Stimulated activated CD4-positive, alpha-beta T cell treated with anti-CD3 and anti-CD28 coated beads, Interleukin-15, amount 100 ng/mL, for 1 hour (primary cell): ENCODE measurements around the gene CTNNA1.
"Not testable (repeated sequence)": the region's sequence is repeated elsewhere in the genome, so short reads cannot be mapped to it uniquely, and the experiment has no call there.

Experiments used
- DNase-seq, 2 donors: peaks; one replicate each; pipeline ENCODE4 v3.0.0-alpha.2; 2020; ENCODE audit warnings: low read depth in 1 of 2, low spot score in 1 of 2

Gene CTNNA1

GRCh38 chr5:138757061-138757776 lies 4.0 kb downstream of the CTNNA1 start:
- DNase-seq = no peak

- no peak for DNase-seq
Observed at GRCh38 chr5:138760448-138761110, 7.4 kb downstream of the CTNNA1 start.

GRCh38 chr5:138761115-138761514 lies 7.9 kb downstream of the CTNNA1 start:
- not testable (repeated sequence) for DNase-seq

GRCh38 chr5:138761670-138762069 lies 8.4 kb downstream of the CTNNA1 start:
- DNase-seq = not testable (repeated sequence)

GRCh38 chr5:138762110-138762509 lies 8.9 kb downstream of the CTNNA1 start:
- DNase-seq = no peak

GRCh38 chr5:138763037-138763778 lies 10.0 kb downstream of the CTNNA1 start:
- no peak for DNase-seq

GRCh38 chr5:138770291-138770690 lies 17.1 kb downstream of the CTNNA1 start:
- no peak for DNase-seq

GRCh38 chr5:138770977-138771376 lies 17.8 kb downstream of the CTNNA1 start:
- no peak for DNase-seq

GRCh38 chr5:138772986-138773594 lies 19.9 kb downstream of the CTNNA1 start:
- no peak for DNase-seq

- not testable (repeated sequence) for DNase-seq
Observed at GRCh38 chr5:138773624-138774023, 20.4 kb downstream of the CTNNA1 start.

GRCh38 chr5:138775034-138775433 lies 21.8 kb downstream of the CTNNA1 start:
- no peak for DNase-seq

- no peak for DNase-seq
Observed at GRCh38 chr5:138778234-138778633, 25.0 kb downstream of the CTNNA1 start.

GRCh38 chr5:138783976-138784375 lies 30.8 kb downstream of the CTNNA1 start:
- DNase-seq = no peak

- no peak for DNase-seq
Observed at GRCh38 chr5:138784590-138784989, 31.4 kb downstream of the CTNNA1 start.

GRCh38 chr5:138789771-138790242 lies 36.6 kb downstream of the CTNNA1 start:
- DNase-seq = no peak

GRCh38 chr5:138790684-138791083 lies 37.5 kb downstream of the CTNNA1 start:
- DNase-seq = no peak

GRCh38 chr5:138792195-138792790 lies 39.1 kb downstream of the CTNNA1 start:
- no peak for DNase-seq

GRCh38 chr5:138793575-138793974 lies 40.4 kb downstream of the CTNNA1 start:
- no peak for DNase-seq

GRCh38 chr5:138803285-138803684 lies 50.1 kb downstream of the CTNNA1 start:
- no peak for DNase-seq

GRCh38 chr5:138803935-138804334 lies 50.7 kb downstream of the CTNNA1 start:
- no peak for DNase-seq

- no peak for DNase-seq
Observed at GRCh38 chr5:138805096-138805495, 51.9 kb downstream of the CTNNA1 start.
